Epithelial cell of prostate (primary cell): ENCODE measurements around the gene GABRB2.
"Not testable (repeated sequence)": the region's sequence is repeated elsewhere in the genome, so short reads cannot be mapped to it uniquely, and the experiment has no call there.

Source experiments
- DNase-seq: peaks from one replicate; pipeline ENCODE4 v3.0.0-alpha.2; 2011; ENCODE audit warnings: low read depth, low spot score
- H3K27ac ChIP-seq: fragments of 450-650 bp; 2 replicates; pipeline ENCODE4 v1.5.1; 2017; ENCODE audit warnings: mild to moderate bottlenecking

The GABRB2 gene

DNA sequence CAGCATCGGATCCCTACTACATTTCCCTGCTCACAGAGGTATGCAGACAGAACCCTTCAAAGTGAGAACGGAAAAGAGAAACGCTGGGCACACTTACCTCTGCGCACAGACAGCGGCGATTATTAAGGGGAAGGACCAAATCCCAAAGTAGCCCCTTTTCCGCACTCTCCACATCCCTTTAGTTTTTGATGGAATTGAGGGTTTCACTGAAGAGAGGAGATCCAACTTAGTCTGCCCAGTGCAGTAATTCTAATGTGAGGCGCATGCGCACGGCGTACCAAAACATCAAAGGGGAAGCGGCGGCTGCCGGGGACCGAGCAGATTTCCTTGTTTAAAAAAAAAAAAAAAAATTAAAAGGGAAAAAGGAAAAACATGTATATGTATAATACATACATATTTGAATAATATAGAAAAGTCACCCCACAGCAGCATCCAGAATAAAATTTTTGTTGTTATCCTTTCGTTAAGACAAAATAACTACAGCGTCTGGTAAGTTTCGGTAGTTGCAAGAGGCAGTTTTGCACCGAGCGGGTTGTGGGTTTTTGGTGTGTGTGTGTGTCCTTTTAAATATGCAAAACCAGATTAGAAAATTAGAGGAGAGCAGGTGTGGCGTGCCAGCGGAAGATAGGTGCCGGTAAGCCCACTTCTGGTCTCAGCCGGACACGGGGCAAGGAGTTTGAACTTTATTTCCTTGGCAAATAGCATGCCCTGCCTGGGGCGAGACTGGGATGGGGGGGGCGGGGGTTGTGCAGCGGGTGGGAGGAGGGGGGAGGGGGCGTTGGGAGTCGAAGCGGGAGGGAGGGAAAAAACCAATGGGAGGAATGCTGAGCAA lies at the start of gene GABRB2:
TSS of gene GABRB2 (minus strand) at position 256 of the 832 bp plus-strand sequence. CDS start at position 174, 82 bp downstream.
- DNase-seq = no peak

DNA sequence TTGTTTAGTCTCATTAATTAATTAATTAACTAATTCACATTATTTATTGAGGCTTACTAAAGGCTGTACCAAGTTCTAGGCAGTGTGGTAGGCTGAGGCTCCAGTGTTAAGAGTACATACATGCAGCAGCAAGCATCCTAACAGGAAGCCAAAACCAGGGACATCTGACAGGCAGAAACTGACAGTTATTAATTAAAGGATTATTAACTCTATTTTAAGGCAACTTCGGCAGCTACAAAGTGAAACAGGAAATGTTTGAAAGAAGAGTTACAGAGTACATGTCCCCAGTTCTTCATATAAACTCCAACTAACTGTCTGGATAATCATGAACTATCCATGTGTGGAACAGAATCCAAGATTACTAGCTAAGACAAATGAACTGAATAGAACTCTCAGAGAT lies 39.3 kb upstream of the GABRB2 start:
- DNase-seq = no peak
- no peak overlapping the region for H3K27ac ChIP-seq

More for the DNA sequence above, at the start of gene GABRB2:
- no peak within 1 kb of the TSS for H3K27ac ChIP-seq

DNA sequence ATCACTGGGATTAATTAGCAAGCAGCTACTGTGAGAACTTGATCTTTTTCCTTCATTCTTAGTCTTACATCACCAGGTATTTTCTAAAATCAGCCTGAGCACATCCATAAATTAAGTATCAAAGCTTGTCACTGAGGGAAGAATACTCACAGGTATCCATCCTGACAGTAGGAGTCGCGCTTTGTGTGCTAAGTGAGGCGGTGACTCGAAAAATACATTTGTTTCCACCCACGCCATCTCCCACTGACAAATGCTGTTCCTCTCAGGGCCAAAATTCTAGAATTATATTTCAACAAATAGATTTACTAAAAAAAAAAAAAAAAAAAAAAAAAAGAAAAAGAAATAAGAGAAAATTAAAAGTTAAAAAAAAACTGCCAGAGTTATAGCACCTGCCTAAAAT lies 34.1 kb upstream of the GABRB2 start:
- no peak for DNase-seq
- no peak overlapping the region for H3K27ac ChIP-seq

DNA sequence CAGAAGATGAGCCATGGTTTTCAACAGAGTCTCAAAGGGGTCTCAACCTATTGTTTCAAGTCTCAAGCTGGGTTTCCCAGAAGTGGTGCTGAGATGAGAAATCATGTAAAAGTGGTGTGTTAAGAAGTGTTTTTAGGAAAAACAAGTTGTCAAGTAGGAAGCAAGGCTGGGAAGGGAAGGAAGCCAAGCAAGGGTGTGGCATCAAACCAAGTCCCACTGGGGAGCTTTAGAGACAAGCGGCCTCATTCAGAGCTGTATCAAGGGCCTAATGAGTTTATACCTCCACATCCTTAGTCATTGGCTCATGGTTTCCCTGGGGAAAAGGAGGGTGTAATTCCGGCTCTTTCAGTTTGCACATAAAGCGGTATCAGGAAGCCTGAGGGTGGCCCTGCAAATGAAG lies 26.4 kb upstream of the GABRB2 start:
- no peak for DNase-seq
- no peak overlapping the region for H3K27ac ChIP-seq

DNA sequence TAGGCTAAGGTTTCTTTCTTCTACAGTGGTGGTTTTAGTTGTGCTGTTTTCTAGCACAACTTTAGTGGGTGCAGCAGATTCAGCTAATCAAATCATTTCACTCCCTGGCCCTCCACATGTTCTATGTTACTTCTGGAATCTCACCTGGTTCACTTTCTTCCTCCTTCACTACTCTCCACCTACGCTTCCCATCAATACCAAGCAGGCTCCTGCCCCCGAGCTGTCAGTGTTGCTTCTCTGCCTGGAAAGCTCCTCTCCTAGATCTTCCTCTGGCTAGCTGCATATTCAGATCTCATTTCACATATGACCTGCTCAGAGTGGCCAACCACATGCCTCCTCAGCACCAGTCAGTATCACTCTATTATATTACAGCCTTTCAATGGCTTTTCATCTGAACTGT lies 19.6 kb upstream of the GABRB2 start:
- no peak for DNase-seq
- H3K27ac ChIP-seq = no peak overlapping the region

DNA sequence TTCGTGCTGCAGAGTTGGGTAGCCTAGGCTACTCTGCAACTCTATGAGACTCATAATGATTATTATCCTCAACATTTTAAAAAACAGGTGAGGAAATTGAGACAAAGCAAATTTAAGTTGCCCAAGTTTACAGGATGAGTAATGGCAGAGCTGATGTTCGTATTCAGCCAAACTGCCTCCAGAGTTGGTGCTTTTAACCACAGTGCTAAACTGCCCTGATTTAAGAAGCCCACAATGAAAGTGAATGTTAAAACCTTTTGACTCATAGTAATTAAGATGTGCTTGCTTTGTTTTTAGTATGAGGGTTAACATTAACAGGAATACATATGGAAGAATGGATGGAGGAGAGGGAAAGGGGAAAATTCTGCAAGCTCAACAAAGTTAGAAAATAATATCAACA lies 15.9 kb upstream of the GABRB2 start:
- no peak overlapping the region for H3K27ac ChIP-seq
- DNase-seq = no peak

DNA sequence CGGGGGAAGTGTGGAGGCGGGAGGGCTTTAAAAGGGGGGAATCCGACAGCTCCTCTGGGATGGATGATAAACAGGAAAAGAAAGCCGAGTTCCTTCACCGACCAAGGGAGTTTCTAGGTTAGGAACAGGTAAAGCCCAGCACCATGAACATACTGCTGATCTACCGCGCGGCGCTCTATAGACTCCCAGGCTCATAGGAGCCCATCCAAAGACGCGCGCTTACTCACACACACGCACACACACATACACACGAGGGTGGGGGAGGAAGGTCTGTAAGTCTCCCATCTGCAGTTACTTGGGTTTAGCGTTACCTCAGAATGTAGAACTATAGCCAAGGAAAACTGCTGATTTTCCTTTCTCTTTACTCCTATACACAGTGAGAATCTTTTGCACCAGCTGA lies 2.6 kb upstream of the GABRB2 start:
- H3K27ac ChIP-seq = no peak overlapping the region
- DNase-seq = no peak

DNA sequence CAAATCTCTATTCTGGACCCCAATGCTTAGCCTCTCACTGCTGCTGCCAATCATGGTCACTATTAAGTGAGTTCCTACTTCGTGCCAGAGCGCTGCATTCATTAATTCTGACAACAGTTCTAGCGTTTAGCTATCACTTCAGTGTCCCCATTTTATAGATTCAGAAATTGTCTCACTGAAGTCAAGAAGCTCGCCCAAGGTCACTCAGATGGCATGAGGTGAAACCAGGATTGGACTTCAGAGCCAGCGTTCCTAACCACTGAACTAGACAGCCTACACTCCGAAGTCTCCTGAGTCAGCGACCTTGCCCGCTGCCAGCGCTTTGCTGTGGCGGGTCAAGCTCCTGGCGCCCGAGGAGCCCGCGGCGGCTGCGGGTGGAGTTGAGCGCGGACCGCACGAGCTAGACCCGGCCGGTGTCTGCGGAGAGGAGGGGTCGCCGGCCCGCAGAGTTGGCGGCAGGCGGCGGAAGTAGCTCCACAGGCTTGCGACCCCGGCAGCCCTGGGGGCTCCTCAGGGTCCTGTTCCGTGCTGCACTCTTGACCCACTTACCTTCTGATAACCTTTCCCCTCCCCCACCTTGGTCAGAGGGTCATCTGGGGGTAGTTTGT lies 2.1 kb upstream of the GABRB2 start:
- DNase-seq = no peak
- no peak overlapping the region for H3K27ac ChIP-seq

DNA sequence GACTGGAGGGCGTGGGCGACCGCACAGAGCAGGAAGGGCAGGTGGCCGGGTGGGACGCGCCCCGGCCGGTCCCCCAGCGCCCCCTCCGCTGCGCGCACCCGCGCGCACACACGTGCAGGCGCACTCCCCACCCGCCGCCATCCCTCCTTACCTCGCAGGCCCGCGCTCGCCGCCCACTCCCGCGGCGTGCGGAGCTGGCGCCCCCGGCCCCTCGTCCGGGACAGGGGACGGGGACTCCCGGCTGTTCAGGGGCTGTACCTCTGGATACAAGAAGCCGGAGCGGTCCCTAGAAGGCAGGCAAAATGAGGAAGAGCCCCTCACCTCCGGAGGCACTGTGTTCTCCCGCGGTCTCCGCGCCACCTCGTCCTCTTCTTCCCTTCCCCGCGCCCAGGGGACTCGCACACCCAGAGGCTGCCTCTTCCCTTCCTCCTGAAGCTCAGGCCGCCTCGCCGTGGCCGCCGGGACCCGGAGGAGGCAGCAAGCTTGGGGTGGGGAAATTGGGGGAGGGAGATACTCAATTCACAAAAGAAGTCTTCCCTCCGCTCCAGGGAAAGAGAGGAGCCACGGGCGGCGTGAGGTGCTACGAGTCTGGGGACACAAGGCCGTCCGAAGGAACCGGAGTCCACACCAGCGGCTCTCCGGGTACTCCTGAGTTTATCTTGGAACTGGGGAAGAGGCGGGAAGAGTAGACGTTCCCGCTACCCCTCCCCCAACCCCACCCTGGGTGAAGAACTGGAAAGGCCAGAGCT lies 1.4 kb upstream of the GABRB2 start:
- DNase-seq = no peak
- H3K27ac ChIP-seq = no peak overlapping the region

DNA sequence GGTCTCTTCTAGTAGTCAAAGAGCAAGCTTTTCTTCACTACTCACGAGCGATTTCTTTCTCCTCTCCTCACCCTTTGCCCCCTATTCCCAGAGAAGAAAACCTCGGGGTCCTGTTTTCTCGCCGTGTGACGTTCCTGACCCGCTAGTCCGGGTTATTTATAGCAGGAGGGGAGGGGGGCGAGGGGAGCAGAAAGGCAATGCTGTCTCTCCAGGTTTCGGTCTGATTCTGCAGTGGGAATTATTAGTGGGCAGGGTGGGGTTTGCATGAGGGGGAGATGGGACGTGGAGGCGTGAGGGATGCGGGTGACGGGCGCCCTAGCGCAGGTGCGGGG lies 847 bp upstream of the GABRB2 start:
- DNase-seq = no peak

DNA sequence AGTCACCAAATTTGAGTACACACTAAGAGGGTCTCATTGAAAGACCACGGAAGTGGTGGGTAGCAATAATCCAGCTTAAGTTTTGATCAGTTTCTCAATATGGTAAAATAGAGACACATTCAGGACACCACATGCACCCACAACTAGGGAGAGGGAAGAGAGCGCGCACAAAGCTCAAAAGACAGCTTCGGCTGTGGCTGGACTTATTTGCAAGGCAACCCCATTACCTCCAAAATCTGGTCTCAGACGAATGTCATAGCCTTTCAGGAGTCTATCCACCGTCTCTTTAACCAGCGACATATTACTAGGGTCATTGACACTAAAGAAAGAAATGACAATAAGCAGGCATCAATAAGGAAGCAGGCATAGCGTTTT lies 443 bp downstream of the GABRB2 start:
- H3K27ac ChIP-seq = no peak overlapping the region
- no peak for DNase-seq

More for the DNA sequence above, 847 bp upstream of the GABRB2 start:
- H3K27ac ChIP-seq = no peak overlapping the region

DNA sequence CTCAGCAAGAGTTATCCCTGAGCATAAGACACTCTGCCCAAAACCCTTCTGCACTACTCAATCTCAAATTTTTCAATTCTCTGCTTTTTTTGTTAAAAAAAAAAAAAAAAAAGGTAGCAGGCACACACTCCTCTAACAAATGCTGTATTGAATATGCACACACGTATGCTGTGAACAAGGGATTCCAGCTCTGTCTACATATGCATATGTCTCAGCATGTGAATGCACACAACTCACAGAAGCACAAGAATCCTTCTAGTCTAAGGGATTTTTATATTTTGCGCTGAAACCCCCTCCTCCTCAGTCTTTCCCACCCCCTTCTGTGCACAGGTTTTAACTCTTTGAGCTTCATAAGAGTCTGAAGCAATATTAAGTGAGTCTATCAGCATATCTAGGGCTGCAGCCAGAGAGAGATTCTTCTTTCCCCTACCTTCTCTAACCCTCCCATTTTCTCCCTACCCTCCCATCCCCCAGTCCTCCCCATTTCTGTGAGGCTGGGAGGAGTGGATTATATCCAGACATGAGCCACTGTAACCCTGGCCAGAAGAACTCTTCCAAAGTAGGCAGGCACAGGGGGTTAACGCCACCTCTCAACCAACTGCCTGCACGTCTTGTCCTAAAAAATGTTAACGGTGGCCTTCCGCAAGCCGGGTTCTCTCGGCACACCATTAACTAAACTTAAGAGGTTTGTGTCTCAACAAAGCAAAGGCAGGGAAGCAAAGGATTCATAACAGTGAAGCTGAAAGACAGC lies 1.0 kb downstream of the GABRB2 start:
- H3K27ac ChIP-seq = no peak overlapping the region
- no peak for DNase-seq

DNA sequence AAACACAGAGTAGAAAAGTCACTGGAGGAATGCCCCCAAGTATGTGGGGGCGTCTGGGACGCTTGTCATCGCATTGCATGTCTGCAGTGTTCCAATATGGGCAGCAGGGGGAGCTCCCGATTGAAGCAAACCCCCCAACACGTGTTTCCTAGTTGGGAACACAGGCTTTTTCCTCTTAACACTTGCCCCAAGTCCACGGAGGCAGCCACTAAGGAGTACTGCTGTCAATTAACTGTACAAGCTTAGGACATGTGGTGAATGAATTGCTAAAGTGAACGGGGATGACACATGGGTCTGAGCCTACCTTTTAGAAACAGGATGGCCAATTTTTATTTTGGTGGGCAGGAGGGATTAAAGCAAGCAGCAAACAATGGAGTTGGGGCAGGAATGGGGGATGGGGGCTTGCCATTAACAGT lies 2.2 kb downstream of the GABRB2 start:
- H3K27ac ChIP-seq = no peak overlapping the region
- no peak for DNase-seq

DNA sequence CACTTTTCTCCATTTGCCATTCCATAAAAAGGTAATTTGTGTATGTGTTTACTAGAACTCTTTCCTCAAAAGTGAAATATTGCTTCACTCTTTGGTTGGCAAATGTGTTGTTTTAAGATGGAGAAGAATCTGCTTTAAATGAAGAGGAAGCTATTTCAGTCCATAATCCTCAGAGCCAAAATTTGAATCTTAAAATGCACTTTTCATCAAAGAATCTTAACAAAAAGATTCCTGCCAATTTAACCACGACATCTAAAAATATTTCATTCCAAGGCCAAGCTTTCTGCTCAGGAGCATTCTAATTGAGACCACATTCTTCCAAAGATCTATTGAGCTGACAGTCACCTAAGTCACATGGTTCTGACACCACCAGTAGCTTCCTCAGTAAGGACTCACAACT lies 7.5 kb downstream of the GABRB2 start:
- no peak for DNase-seq

DNA sequence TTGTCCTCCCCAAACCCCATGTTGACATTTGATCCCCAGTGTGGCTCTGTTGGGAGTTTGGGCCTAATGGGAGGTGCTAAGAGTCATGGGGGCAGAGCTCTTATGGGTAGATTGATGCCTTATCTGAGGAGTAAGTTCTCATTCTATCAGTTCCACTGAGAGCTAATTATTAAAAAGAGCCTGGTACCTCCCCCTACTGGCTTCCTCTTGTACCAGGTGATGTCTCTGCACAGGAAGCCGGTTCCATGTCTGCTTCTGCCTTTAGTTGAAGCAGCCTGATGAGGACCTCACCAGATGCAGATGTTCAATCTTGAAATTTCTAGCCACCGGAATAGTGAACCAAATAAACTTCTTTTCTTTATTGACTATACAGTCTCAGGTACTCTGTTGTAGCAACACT lies 10.8 kb downstream of the GABRB2 start:
- H3K27ac ChIP-seq = no peak overlapping the region
- DNase-seq = no peak

More for the DNA sequence above, 7.5 kb downstream of the GABRB2 start:
- no peak overlapping the region for H3K27ac ChIP-seq

DNA sequence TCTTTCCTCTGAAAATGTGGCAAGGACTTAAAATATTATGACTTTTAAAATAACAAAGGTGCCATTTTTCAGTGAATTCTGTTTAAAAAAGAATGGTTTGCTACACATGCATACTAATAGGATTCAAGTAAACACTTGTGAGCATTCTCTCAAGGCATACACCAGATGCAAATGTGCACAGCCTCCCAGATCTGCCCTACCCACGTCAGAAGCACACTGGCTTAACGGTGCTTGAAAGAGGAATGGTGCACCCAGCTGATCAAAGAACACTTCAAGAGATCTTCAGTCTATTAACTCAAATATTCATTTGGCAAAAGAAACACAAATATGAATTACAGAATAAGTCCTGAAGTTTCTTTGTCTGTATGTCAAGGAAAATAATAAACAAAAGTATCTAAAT lies 15.8 kb downstream of the GABRB2 start:
- H3K27ac ChIP-seq = no peak overlapping the region
- DNase-seq = no peak

DNA sequence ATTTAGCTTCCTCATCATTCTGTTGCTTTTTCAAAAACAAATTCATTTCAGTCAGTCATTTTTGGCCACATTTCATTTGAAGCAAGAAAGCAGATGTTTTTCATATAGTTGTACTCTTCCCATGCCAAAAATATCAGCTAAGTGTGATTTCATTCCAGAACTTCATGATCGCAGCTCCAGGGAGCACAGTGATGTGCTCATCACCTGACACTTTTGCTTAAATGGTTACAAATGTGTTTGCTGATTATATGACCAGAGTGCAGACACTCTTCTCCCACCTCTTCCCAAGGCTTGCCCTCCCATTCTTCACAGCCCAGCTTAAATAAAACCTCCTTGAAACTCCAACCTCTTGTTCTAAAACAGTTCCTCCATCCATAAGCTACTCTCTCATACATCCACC lies 32.6 kb downstream of the GABRB2 start:
- no peak overlapping the region for H3K27ac ChIP-seq
- DNase-seq = no peak

DNA sequence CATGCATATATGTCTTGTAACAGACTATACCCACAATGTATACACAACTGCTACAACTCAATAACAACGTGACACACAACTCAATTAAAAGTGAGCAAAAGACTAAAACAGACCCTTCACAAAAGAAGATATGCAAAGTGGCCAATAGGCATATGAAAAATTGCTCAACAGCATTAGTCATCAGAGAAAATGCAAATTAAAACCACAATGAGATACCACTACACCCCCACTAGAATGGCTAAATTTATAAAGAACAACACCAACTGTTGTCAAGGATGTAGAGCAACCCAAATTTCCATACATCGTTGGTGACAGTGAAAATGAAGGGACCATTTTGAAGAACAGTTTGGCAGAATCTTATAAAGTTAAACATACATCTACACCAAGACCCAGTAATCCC lies 38.9 kb downstream of the GABRB2 start:
- no peak for DNase-seq
- H3K27ac ChIP-seq = no peak overlapping the region

DNA sequence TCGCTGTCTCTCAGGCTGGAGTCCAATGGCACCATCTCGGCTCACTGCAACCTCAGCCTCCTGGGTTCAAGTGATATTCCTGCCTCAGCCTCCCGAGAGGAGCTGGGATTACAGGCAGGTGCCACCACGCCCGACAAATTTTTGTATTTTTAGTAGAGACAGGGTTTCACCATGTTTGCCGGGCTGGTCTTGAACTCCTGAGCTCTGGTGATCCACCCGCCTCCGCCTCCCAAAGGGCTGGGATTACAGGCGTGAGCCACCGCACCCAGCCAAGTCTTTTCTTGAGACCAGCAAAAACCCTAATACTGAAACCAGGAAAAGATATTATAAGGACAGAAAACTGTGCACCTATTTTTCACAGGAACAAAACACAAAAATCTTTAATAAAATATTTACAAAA lies 41.4 kb downstream of the GABRB2 start:
- not testable (repeated sequence) for H3K27ac ChIP-seq, DNase-seq

DNA sequence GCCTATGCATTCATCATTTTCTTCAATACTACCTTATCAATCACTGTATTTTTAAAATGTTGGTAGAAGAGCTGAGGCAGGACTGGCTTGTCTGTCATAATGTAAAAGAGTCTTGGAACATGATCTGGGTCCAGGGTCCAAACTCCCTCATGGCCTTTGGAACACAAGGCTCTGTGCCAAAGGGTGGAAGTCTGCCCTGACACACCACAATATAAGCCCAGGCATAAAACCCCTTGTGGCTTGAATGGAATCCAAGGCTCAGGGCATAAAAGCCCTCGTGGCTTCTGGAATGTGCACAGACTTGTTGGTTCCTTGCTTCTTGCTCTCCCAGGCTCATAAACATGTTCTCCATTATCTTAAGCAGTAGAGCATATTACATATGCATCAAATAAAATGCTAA lies 48.0 kb downstream of the GABRB2 start:
- no peak for DNase-seq
- H3K27ac ChIP-seq = no peak overlapping the region

DNA sequence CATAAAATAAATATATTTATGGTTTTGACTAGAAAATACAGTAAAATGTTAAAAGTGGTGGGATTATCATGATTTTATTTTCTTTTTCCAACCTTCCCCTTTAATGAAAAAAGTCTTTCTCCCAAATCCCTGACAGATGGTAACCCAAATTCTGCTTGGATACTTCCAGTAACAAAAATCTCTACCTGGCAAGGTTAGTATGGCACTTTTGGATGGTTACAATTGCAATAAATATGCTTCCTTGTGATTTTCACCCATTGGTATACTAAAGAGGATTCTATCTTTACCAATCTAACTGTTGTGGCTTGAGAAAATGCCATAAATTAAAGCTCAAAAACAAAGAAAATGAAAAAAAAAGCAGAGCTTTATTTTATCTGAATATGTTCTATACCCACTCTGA lies 62.8 kb downstream of the GABRB2 start:
- no peak for DNase-seq
- no peak overlapping the region for H3K27ac ChIP-seq
